HT1080 (cell line): ENCODE measurements around the gene MUC4. TPM values are rescaled to one million over a fixed set of nuclear protein-coding genes. Genes with fewer than 3 reads are reported as not detected.
"Not testable (repeated sequence)": the region's sequence is repeated elsewhere in the genome, so short reads cannot be mapped to it uniquely, and the experiment has no call there.

ENCODE experiments used
- DNase-seq: peaks from one replicate; pipeline ENCODE4 v3.0.0-alpha.2; 2015; ENCODE audit warnings: low read depth
- total RNA-seq: library from RNA; depleted of rRNA; stranded (reverse); fragments of >200 nt; shearing (Covaris generic); gene quantifications from 2 replicates; pipeline ENCODE4 v1.2.3, GENCODE V29; 2014

The MUC4 gene
- total RNA-seq, 1 experiment from 2014 or later = 0.26 TPM

- no peak for DNase-seq
Observed at GRCh38 chr3:195750797-195751520, 60.8 kb downstream of the MUC4 start.

- not testable (repeated sequence) for DNase-seq
Observed at GRCh38 chr3:195749101-195749500, 62.6 kb downstream of the MUC4 start.

GRCh38 chr3:195748661-195749060 is 63.1 kb downstream of the MUC4 start:
- no peak for DNase-seq

- DNase-seq = no peak
Observed at GRCh38 chr3:195746751-195747150, 65.0 kb downstream of the MUC4 start.

- DNase-seq = no peak
Observed at GRCh38 chr3:195746346-195746745, 65.4 kb downstream of the MUC4 start.

GRCh38 chr3:195744437-195744836 is 67.3 kb downstream of the MUC4 start:
- DNase-seq = no peak

GRCh38 chr3:195739561-195740111 is 72.1 kb downstream of the MUC4 start:
- no peak for DNase-seq

- DNase-seq = no peak
Observed at GRCh38 chr3:195738274-195739044, 73.3 kb downstream of the MUC4 start.

- DNase-seq = not testable (repeated sequence)
Observed at GRCh38 chr3:195737782-195738181, 73.9 kb downstream of the MUC4 start.

- DNase-seq = no peak
Observed at GRCh38 chr3:195736866-195737490, 74.8 kb downstream of the MUC4 start.

- no peak for DNase-seq
Observed at GRCh38 chr3:195735036-195735695, 76.6 kb downstream of the MUC4 start.

- no peak for DNase-seq
Observed at GRCh38 chr3:195732940-195733339, 78.8 kb downstream of the MUC4 start.

GRCh38 chr3:195731356-195731905 is 80.3 kb downstream of the MUC4 start:
- no peak for DNase-seq

- no peak for DNase-seq
Observed at GRCh38 chr3:195729476-195730251, 82.1 kb downstream of the MUC4 start.

- not testable (repeated sequence) for DNase-seq
Observed at GRCh38 chr3:195728789-195729188, 82.9 kb downstream of the MUC4 start.

GRCh38 chr3:195727606-195728195 is 84.0 kb downstream of the MUC4 start:
- no peak for DNase-seq

GRCh38 chr3:195725916-195726740 is 85.6 kb downstream of the MUC4 start:
- DNase-seq = not testable (repeated sequence)

- not testable (repeated sequence) for DNase-seq
Observed at GRCh38 chr3:195724363-195724762, 87.4 kb downstream of the MUC4 start.

GRCh38 chr3:195722996-195723345 is 88.8 kb downstream of the MUC4 start:
- DNase-seq = not testable (repeated sequence)
